CD8-positive, alpha-beta memory T cell (primary cell): ENCODE measurements around the gene PABPN1L. TPM values are rescaled to one million over a fixed set of nuclear protein-coding genes. Genes with fewer than 3 reads are reported as not detected.
A peak's percentile ranks its signal among the peaks of the same experiment; 100 is the strongest.

Source experiments
- CTCF ChIA-PET: fragments of 350-600 bp; sonication (Branson Sonifier 250); formaldehyde crosslinking; loops from one replicate; lab custom pipeline; 2021; ENCODE audit warnings: antibody characterized with exemption; lab: Charles Lee
- POLR2A ChIA-PET: fragments of 350-600 bp; sonication (Branson Sonifier 250); formaldehyde crosslinking; loops from one replicate; lab custom pipeline; 2021; ENCODE audit warnings: antibody characterized with exemption; lab: Charles Lee
- DNase-seq, 5 donors: peaks; one replicate each; pipeline versions ENCODE4 v3.0.0 to v3.0.0-alpha.2; 2020 to 2022; ENCODE audit warnings: mixed read lengths in 1 of 5
- H3K27ac ChIP-seq: one replicate; pipeline ENCODE4 v1.7.0; 2013; ENCODE audit warnings: low read depth, mild to moderate bottlenecking, low read length, moderate library complexity
- H3K27me3 ChIP-seq: 2 replicates; pipeline ENCODE4 v1.7.0; 2013; ENCODE audit warnings: low read length, mild to moderate bottlenecking; ENCODE audit not compliant: insufficient read depth, poor library complexity, severe bottlenecking
- H3K36me3 ChIP-seq: 2 replicates; pipeline ENCODE4 v1.7.0; 2013; ENCODE audit warnings: mild to moderate bottlenecking, low read length, moderate library complexity; ENCODE audit not compliant: insufficient read depth
- H3K4me1 ChIP-seq: 2 replicates; pipeline ENCODE4 v1.7.0; 2013; ENCODE audit warnings: mild to moderate bottlenecking, low read length, moderate library complexity; ENCODE audit not compliant: insufficient read depth
- H3K4me3 ChIP-seq: 2 replicates; pipeline ENCODE4 v1.7.0; 2013; ENCODE audit warnings: mild to moderate bottlenecking, low read length
- H3K9me3 ChIP-seq: 2 replicates; pipeline ENCODE4 v1.7.0; 2013; ENCODE audit warnings: mild to moderate bottlenecking, low read length
- H3K27ac Mint-ChIP-seq, 8 donors: one replicate each; pipeline ENCODE4 v1.8.0; 2020 to 2021; ENCODE audit warnings: mixed read lengths in 8 of 8, mild to moderate bottlenecking in 6 of 8, inconsistent platforms in 3 of 8, moderate library complexity in 3 of 8
- H3K27me3 Mint-ChIP-seq, 2 donors: one replicate each; pipeline ENCODE4 v1.8.0; 2020 to 2021; ENCODE audit warnings: mixed read lengths in 2 of 2, mild to moderate bottlenecking in 1 of 2, moderate library complexity in 1 of 2
- H3K36me3 Mint-ChIP-seq, 3 donors: one replicate each; pipeline ENCODE4 v1.8.0; 2020 to 2021; ENCODE audit warnings: mixed read lengths in 3 of 3, inconsistent platforms in 1 of 3, mild to moderate bottlenecking in 1 of 3
- H3K4me1 Mint-ChIP-seq, 3 donors: one replicate each; pipeline ENCODE4 v1.8.0; 2020 to 2021; ENCODE audit warnings: mixed read lengths in 3 of 3, inconsistent platforms in 1 of 3, mild to moderate bottlenecking in 1 of 3
- H3K4me3 Mint-ChIP-seq, 7 donors: one replicate each; pipeline ENCODE4 v1.8.0; 2020 to 2021; ENCODE audit warnings: mixed read lengths in 7 of 7, mild to moderate bottlenecking in 6 of 7, moderate library complexity in 4 of 7, inconsistent platforms in 2 of 7
- H3K9me3 Mint-ChIP-seq, 5 donors: one replicate each; pipeline ENCODE4 v1.8.0; 2020 to 2022; ENCODE audit warnings: mixed read lengths in 5 of 5, mild to moderate bottlenecking in 3 of 5, moderate library complexity in 2 of 5, inconsistent platforms in 1 of 5
- polyA plus RNA-seq: library from polyadenylated mRNA; unstranded; fragments of 300-500 nt; fragmentation: Illumina TruSeq; gene quantifications from one replicate; pipeline ENCODE4 v1.2.3, GENCODE V29; 2021
- total RNA-seq, 2 experiments: library from RNA; stranded (reverse); gene quantifications; one replicate each; pipeline ENCODE4 v1.2.3, GENCODE V29; 2021

Gene PABPN1L
- total RNA-seq (not detected), polyA plus RNA-seq (not detected)

GRCh38 chr16:88866151-88866920 is at the start of gene PABPN1L:
PABPN1L (minus strand) TSS chr16:88866660; CDS start chr16:88866606, 54 bp downstream.
- peaks cover 5% of the 10 kb centered on the region for H3K27me3 ChIP-seq
- H3K9me3 ChIP-seq: no peaks in the 10 kb centered on the region
- H3K4me1 Mint-ChIP-seq: peaks cover 0 to 3% (median 0%) of the 10 kb centered on the region in 3 donors
- peak within 1 kb of the TSS in 1 of 8 donors; percentile 76 for H3K27ac Mint-ChIP-seq
- CTCF ChIA-PET: no interaction called here
- no peak within 1 kb of the TSS for H3K4me3 ChIP-seq
- H3K9me3 Mint-ChIP-seq: no peaks in the 10 kb centered on the region
- H3K36me3 Mint-ChIP-seq: peaks cover 0 to 16% (median 0%) of the 10 kb centered on the region in 3 donors
- POLR2A ChIA-PET: no interaction called here
- peaks cover 3 to 15% of the 10 kb centered on the region in 2 donors for H3K27me3 Mint-ChIP-seq
- no peaks in the 10 kb centered on the region for H3K4me1 ChIP-seq
- H3K4me3 Mint-ChIP-seq: peak within 1 kb of the TSS in 1 of 7 donors; percentile 23
- DNase-seq: no peak
- no peaks in the 10 kb centered on the region for H3K36me3 ChIP-seq
- no peak within 1 kb of the TSS for H3K27ac ChIP-seq

DNA sequence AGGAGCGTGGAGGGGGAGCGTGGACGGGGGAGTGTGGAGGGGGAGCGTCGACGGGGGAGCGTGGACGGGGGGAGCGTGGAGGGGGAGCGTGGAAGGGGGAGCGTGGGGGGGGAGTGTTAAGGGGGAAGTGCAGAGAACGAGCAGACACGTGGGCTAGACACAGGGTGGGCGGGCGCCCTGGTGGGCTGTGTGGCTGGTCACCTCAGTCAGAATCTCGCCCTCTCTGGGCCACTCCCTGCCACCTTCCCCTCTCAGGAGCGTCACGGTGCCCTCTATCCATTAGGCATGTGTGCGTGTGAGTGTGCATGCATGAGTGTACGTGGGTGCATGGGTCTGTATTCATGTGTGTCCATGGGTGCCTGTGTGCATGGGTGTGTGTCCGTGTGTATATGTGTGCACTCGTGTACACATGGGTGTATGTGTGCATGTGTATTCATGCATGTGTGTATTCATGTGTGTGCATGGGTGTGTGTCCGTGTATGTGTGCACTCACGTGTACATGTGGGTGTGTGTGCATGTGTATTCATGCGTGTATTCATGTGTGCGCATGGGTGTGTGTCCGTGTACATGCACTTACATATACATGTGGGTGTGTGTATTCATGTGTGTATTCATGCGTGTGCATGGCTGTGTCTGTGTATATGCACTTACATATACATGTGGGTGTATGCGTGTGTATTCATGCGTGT is 49.3 kb upstream of the PABPN1L start:
- no peak for DNase-seq
- Histone ChIP-seq H3K27ac (no peak overlapping the region), H3K4me3 (no peak overlapping the region), H3K27me3 (peaks cover under 1% of the 10 kb centered on the region), H3K4me1 (no peaks in the 10 kb centered on the region), H3K36me3 (no peaks in the 10 kb centered on the region), H3K9me3 (no peaks in the 10 kb centered on the region)
- no peak overlapping the region for H3K4me3 Mint-ChIP-seq
- H3K27ac Mint-ChIP-seq: peak overlapping the region in 1 of 8 donors; percentile 26
- H3K4me1 Mint-ChIP-seq: no peaks in the 10 kb centered on the region
- CTCF ChIA-PET: no interaction called here
- no peaks in the 10 kb centered on the region for H3K9me3 Mint-ChIP-seq
- H3K36me3 Mint-ChIP-seq: no peaks in the 10 kb centered on the region
- POLR2A ChIA-PET: no interaction called here
- peaks cover 3 to 19% of the 10 kb centered on the region in 2 donors for H3K27me3 Mint-ChIP-seq

- Histone ChIP-seq H3K36me3 (no peaks in the 10 kb centered on the region), H3K9me3 (no peaks in the 10 kb centered on the region), H3K4me1 (no peaks in the 10 kb centered on the region), H3K4me3 (no peak overlapping the region), H3K27me3 (no peaks in the 10 kb centered on the region), H3K27ac (no peak overlapping the region)
- ChIA-PET CTCF (no interaction called here), POLR2A (no interaction called here)
- H3K27ac Mint-ChIP-seq: peak overlapping the region in 1 of 8 donors; percentile 38
- H3K4me1 Mint-ChIP-seq: no peaks in the 10 kb centered on the region
- peaks cover 5 to 19% of the 10 kb centered on the region in 2 donors for H3K27me3 Mint-ChIP-seq
- no peak overlapping the region for H3K4me3 Mint-ChIP-seq
- no peaks in the 10 kb centered on the region for H3K36me3 Mint-ChIP-seq
- H3K9me3 Mint-ChIP-seq: no peaks in the 10 kb centered on the region
- no peak for DNase-seq
Observed at GRCh38 chr16:88914750-88915368, 48.4 kb upstream of the PABPN1L start.

DNA sequence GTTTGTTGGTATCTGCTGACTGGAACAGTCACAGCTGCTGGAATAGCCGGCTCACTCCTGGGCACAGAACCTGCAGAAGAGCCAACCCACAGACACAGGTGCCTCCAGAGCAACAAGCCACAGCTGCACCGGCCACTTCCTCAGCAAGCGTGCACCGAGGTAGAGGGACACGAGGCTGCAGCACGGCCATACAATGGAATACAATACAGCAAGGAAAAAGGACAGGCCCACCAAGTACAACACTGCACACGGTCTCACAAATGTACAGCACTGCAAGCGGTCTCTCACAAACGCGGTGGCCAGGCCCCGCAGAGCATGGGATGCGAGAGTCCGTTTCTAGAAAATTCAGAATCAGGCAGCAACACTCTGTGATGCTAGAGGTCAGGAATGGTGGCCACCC is 47.4 kb upstream of the PABPN1L start:
- no peaks in the 10 kb centered on the region for H3K4me1 ChIP-seq
- POLR2A ChIA-PET: no interaction called here
- DNase-seq: no peak
- no peak overlapping the region for H3K4me3 ChIP-seq
- no peak overlapping the region for H3K27ac ChIP-seq
- Mint-ChIP-seq H3K27me3 (peaks cover 5 to 16% of the 10 kb centered on the region in 2 donors), H3K36me3 (no peaks in the 10 kb centered on the region), H3K27ac (no peak overlapping the region), H3K9me3 (no peaks in the 10 kb centered on the region), H3K4me1 (no peaks in the 10 kb centered on the region), H3K4me3 (no peak overlapping the region)
- H3K9me3 ChIP-seq: no peaks in the 10 kb centered on the region
- H3K36me3 ChIP-seq: no peaks in the 10 kb centered on the region
- H3K27me3 ChIP-seq: no peaks in the 10 kb centered on the region
- CTCF ChIA-PET: no interaction called here

GRCh38 chr16:88913001-88913612 is 46.6 kb upstream of the PABPN1L start:
- ChIA-PET POLR2A (no interaction called here), CTCF (no interaction called here)
- Histone ChIP-seq H3K4me1 (no peaks in the 10 kb centered on the region), H3K4me3 (no peak overlapping the region), H3K27me3 (no peaks in the 10 kb centered on the region), H3K27ac (no peak overlapping the region), H3K9me3 (no peaks in the 10 kb centered on the region), H3K36me3 (no peaks in the 10 kb centered on the region)
- Mint-ChIP-seq H3K4me3 (no peak overlapping the region), H3K4me1 (no peaks in the 10 kb centered on the region), H3K27ac (no peak overlapping the region), H3K9me3 (no peaks in the 10 kb centered on the region), H3K36me3 (no peaks in the 10 kb centered on the region), H3K27me3 (peaks cover 5 to 13% of the 10 kb centered on the region in 2 donors)
- DNase-seq: no peak

GRCh38 chr16:88912556-88912955 is 46.1 kb upstream of the PABPN1L start:
- Histone ChIP-seq H3K27me3 (no peaks in the 10 kb centered on the region), H3K36me3 (no peaks in the 10 kb centered on the region), H3K9me3 (no peaks in the 10 kb centered on the region), H3K4me3 (no peak overlapping the region), H3K4me1 (no peaks in the 10 kb centered on the region), H3K27ac (no peak overlapping the region)
- Mint-ChIP-seq H3K9me3 (no peaks in the 10 kb centered on the region), H3K4me1 (no peaks in the 10 kb centered on the region), H3K27me3 (peaks cover 5 to 10% of the 10 kb centered on the region in 2 donors), H3K27ac (no peak overlapping the region), H3K4me3 (no peak overlapping the region), H3K36me3 (no peaks in the 10 kb centered on the region)
- no peak for DNase-seq
- POLR2A ChIA-PET: no interaction called here
- CTCF ChIA-PET: no interaction called here

GRCh38 chr16:88911946-88912310 is 45.5 kb upstream of the PABPN1L start:
- H3K9me3 ChIP-seq: no peaks in the 10 kb centered on the region
- Mint-ChIP-seq H3K4me1 (no peaks in the 10 kb centered on the region), H3K9me3 (no peaks in the 10 kb centered on the region), H3K27me3 (peaks cover 5 to 9% of the 10 kb centered on the region in 2 donors), H3K36me3 (no peaks in the 10 kb centered on the region), H3K27ac (no peak overlapping the region), H3K4me3 (no peak overlapping the region)
- ChIA-PET CTCF (no interaction called here), POLR2A (no interaction called here)
- no peak for DNase-seq
- no peaks in the 10 kb centered on the region for H3K27me3 ChIP-seq
- H3K27ac ChIP-seq: no peak overlapping the region
- H3K36me3 ChIP-seq: no peaks in the 10 kb centered on the region
- H3K4me1 ChIP-seq: no peaks in the 10 kb centered on the region
- H3K4me3 ChIP-seq: no peak overlapping the region
